Measurements from ENCODE around the gene DDT.
"Not testable (repeated sequence)": the region's sequence is repeated elsewhere in the genome, so short reads cannot be mapped to it uniquely, and the experiment has no call there.

DDT gene

DNA sequence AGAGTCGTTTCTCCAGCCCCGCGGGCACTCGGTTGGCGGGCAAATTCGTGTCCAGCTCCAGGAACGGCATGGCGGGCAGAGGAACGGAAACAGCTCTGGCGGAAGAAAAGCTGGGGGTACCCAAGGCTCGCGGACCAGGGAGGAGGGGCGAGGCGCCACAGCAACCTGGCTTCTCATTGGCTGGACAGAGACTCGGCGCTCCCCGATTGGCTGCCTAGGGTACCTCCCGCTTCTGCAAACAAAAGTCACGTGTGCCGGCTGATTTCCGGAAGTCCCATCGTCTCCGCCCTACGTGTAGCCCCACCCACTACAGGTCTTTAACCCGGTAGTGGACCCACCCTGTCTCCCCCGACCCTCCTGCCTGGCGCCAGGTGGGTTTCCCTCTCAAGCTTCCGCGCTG lies at the start of gene DDT:
Gene DDT (minus strand): TSS at position 97 of the 400 bp plus-strand sequence. CDS start 27 bp downstream, at position 70.
- DNase-seq (ENCODE audit: low read depth) = not testable (repeated sequence)

DNA sequence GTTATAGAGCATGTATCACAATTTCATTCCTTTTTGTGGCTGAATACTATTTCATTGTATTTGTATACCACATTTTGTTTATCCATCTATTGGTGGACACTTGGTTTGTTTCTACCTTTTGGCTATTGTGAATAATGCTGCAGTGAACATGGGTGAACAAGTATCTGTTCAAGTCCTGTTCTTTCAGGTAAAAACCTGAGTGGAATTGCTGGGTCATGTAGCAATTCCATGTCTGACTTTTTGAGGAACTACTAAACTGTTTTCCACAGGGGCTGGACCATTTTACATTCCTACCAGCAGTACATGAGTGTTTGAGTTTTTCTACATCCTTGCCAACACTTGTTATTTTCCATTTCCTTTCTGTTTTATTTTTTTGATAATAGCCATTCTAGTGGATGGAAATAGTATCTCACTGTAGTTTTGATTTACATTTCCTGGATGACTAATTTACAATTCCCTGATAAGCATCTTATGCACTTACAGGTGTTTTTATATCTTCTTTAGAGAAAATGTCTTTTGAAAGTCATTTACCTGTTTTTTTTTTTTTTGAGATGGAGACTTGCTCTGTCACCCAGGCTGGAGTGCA lies 49.1 kb upstream of the DDT start:
- DNase-seq (ENCODE audit: low read depth) = no peak

DNA sequence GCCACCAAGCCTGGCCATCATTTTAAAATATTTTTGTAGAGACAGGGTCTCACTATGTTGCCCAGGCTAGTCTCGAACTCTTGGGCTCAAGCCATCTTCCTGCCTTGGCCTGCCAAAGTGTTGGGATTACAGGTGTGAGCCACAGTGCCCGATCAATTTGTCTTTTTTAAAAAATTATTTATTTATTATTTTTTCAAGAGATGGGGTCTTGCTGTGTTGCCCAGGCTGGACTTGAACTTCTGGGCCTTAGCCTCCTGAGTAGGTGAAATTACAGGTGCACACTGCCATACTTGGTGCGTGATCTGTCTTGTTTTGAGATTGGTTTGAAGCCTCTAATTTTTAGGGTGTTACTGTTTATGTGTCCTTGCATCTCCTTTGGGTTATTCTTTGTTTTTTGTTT lies 47.1 kb upstream of the DDT start:
- no peak for DNase-seq (ENCODE audit: low read depth)

DNA sequence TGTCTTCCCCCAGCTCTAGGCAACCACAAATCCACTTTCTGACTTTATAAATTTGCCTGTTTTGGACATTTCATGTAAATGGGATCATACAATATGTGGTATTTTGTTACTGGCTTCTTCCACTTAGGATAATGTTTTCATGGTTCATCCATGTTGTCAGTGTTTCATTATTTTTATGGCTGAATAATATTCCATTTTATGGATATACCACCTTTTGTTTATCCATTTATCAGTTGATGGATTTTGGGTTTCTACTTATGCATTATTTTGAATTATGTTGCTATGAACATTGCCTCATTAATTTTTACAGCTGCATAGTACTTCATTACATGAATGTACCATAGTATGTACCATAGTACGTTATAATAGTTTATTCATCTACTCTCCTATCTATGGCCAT lies 41.9 kb upstream of the DDT start:
- DNase-seq (ENCODE audit: low read depth) = no peak

DNA sequence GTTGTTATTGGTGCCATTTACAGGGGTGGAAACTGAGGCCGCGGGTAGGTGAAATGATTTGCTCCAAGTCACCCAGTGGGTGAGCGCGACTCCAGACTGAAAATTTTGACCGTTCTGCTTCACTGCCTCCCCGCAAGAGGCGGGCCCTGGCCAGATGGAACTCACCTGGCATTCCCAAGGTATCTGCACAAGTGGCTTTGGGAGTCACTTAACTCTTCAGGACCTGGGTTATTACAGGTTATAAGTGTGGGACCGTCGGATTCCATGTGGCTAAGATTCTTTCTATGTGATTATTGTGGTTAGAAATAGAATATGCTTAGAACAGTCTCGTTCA lies 37.5 kb upstream of the DDT start:
- no peak for DNase-seq (ENCODE audit: low read depth)

DNA sequence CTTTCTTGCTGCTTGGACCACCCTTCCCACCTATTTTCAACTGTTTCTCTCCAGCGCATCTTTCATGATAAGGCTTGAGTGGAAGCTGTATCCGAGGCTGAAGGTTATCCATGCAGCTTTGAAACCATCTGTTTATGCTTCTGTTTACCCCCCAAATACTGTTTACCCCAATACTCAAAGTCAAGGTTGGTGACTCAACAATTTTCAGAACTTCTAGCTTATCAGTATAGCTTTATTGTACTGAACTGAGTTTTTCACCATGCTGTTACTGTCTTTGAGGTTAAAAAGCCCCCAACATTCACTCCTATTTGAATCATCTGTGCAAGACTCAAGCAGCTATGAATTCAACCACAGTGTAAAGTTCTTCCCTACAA lies 35.8 kb upstream of the DDT start:
- DNase-seq (ENCODE audit: low read depth) = no peak

DNA sequence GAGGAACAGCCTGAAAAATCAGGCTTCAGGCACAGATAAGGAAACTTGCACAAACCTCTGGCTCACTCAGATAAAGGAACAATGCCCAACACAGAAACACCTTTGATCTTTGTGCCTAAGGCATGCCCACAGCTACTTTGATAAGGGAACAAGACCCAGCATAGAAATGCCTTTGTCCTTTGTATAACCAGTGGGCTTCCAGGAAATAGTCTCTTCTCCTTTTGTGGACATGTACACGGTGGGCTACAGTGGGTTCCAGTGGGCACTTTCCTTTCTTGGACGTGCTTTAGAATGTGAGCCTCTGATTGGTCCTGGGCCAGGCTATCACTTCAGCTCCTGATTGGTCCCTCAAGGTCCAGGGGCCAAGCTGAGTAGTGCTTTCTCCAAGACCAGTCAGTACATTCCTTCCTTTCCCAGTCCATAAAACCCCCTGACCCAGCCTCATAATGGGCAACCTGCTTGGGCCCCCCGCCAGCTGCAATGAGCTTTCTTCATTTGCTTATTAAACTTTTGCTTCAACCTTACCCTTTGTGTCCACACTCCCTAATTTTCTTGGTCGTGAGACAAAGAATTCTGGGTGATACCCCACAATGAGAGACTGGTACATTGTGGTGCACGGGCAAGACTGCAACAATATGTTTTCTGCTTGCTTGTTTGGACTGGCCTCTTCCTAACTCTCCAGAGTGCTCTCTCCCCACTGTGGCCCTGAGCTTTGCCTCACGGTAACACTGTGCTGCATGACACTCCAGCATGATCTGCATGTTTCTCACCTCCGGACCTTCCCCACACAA lies 35.2 kb upstream of the DDT start:
- no peak for DNase-seq (ENCODE audit: low read depth)

DNA sequence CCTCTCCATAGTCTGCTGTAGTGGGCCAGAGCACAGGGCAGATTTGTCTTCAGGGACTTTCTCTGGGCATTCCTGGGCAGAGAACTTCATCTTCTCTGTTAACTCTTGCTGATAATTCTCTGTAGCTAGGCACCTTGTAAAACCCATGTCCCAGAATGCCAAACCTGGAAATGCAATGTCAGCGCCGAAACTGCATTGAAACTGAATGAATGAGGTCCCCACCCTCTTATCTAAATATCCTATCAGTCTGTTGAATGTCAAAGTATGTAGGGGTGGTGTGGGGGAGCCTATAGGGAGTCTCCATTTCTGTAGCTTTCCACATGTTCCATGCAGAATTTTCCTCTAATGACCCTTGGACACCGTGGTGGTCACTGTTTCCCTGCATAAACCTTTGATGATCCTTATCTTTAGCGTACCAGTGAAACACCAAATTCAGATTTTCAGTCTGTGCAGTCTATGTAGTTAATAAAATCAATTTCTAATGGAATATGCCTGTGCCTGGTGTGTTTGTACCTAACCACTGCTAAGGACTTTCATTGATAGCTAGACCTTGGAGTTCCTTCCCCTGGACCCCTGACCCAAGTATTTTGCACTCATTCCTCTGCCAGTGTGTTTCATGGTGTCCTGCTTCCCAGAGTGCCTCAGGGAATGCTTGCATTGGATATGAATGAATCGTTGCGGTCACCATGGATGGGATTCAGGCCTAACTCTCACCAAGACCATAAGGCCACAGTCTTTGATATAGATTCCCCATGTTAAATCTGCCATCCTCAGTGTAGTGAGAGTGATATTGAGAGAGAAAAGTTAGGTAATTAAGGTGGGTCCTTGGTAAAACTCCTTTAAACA lies 34.4 kb upstream of the DDT start:
- DNase-seq (ENCODE audit: low read depth) = no peak

DNA sequence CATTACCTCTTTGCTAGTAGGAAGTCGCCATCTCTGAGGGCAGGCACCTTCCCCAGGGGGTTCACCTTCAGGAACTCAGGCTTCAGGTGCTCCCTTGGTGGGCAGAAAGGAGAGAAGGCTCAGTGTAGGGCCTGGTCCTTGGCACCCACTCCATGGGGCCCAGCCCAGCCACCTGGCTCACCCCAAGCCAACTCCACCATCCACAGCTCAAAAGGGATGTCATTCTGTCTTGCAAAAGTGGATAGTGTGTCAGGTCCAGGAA lies 33.7 kb upstream of the DDT start:
- no peak for DNase-seq (ENCODE audit: low read depth)

DNA sequence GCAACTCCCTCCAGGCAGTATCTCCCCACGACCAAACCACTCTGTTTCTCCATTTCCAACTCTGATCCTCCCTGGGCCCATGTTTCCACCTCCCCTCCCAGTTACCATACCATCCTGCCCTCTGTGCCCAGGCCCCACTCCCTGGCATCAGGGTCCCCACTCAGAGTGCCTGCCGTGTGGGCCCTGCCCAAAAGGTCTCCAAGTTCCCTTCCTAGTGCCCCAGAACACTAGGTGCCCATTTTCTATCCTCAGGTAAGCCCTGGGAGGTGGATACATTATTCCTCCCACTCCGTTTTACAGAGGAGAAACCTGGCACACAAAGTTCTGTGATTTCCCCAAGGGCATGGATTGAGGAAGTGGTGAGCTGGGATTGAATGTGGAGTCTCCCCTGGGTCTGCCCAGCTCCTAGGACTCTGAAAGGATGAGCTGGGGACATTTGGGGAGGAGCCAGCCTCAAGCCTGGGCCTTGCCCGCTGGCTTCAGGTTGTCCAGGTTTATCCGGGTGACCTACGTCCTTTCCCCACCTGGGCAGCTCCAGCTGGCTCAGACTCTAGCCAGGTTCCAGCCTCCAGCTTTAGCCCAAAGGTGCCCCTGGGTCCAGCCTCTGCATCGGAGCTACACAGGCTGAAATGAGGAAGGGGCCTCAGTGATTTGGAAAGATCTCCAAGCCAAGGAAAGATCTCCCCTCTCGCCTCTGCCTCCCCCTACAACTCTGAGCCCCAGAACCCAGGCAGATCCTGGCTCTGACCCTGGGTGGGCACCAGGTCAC lies 33.2 kb upstream of the DDT start:
- no peak for DNase-seq (ENCODE audit: low read depth)

DNA sequence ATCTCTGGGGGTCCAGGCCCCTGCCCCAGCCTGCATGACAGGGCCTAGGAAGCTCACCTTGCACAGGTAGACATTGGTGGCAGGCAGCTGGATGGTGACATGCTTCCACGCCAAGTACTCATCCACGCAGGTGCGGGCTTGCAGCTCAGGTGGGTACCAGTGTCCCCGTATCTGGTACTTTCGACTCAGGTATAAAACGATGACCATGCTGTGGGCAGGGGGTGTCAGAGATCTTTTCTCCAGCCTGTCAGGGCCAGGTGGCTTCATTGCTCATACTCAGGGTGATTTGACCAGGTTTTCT lies 32.6 kb upstream of the DDT start:
- no peak for DNase-seq (ENCODE audit: low read depth)

DNA sequence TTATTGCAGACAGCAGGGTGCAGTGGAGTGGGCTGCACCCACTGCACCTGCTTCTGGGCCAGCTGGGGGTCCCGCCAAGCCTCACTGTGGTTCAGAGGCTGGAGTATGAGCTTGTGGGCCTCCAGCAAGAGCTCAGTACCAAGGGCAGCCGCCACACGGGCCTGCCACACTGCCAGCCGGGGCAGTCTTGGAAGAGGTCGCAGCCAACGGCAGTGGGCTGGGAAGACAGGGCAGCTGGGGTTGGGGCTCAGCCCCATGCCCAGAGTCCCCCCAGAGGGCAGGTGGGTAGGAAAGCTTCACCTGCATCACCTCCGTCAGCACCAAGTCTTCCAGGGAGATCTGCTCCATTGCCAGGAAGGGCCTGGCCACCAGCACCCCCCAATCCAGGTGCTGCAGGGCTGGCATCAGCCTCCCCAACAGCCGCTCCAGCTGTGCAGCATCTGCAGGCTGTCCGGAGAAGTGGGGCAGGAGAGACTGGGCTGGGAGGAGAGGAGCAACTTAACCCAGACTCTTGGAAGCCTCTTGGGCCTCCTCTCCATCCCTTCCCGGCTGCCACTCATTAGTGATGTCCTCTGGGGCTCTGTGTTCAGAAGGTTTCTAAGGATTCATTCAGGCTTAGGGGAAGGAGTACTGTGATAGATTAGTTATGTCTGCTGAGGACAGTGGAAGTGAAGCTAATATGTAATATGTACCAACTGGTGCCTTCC lies 32.1 kb upstream of the DDT start:
- DNase-seq (ENCODE audit: low read depth) = no peak

DNA sequence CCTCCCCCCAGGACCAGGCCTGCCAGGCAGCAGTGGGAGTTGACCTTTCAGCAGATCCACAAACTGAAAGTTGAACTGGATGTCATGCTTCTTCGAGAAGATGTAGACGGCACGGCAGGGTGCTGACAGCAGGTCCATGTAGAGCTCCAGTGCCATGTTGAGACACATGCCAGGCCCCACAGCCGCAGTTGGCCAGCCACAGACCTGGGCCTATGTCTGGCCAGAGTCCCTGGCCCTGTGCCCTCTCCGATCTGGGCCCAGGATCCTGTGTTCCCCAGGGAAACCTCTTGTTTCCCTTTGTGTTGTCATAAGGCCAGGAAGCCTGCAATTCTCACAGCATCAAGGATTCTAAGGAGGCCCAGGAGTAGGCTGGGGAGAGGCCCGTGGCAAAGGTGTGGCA lies 31.0 kb upstream of the DDT start, which contains the start of gene GSTT4:
Gene GSTT4 (minus strand): TSS at position 253 of the 400 bp plus-strand sequence. CDS start 97 bp downstream, at position 156.
- DNase-seq (ENCODE audit: low read depth) = no peak

DNA sequence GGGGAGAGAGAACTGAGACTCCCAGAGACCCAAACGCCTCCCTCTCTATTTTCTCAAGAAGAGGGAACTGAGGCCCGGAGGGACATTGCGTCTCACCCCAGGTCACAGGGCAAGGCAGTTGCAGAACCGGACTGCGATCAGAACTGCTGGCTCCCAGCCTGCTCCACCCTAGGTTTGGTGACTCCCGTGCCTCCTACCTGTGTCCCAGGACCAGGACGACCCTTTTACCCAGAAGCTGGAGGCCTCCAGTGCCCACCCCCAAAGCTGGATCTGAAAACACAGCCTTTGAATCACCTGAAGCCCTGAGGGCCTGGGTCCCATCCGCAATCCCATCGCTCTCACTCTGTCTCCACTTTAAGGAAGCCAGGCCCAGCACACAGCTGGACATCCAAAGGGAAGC lies 29.6 kb upstream of the DDT start:
- DNase-seq (ENCODE audit: low read depth) = no peak

DNA sequence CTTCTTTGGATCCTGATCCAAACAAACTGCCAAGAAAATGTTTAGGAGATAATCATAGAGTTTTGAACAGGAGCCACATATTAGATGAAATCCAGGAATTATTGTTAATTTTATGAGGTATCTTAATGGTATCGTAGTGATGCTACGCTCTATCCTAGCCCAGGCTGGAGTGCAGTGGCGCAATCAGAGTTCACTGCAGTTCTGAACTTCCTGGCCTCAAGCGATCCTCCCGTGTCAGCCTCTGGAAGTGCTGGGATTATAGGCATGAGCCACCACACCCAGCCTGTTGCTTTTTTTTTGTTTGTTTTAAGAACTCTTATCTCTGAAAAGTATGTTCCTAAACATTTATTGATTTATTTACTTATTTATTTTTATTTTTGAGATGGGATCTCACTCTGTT lies 28.6 kb upstream of the DDT start:
- DNase-seq (ENCODE audit: low read depth) = no peak

DNA sequence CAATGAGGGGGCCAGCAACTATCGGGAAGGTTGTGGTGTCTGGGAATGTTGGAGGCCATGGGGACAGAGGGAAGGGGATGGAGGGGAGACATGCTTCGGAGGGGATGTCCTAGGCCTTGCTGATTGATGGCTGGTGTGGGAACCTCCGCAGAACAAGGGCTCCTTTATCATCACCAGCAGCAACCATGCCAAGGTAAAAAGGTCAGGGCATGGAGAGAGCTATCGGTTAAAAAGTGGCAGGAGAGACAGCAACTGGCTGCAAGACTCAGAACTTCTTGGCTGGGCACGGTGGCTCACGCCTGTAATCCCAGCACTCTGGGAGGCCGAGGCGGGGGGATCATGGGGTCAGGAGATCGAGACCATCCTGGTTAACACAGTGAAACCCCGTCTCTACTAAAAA lies 28.0 kb upstream of the DDT start:
- no peak for DNase-seq (ENCODE audit: low read depth)

DNA sequence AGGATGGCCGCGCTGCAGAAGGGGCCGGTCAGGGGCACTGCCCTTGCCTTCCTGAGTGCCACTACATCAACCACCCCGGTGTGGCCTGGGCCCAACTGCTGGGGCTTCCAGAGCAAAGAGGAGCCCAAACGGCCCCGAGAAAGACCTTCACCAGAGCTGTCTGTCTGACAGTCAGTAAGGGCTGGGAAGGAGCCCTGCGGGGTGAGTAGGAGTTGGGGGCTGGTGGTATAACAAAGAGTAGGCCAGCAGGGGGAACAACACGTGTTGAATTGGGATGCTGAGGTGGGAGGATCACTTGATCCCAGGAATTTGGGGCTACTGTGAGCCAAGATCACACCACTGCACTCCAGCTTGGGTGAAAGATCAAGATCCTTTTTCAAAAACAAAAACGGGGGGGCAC lies 27.1 kb upstream of the DDT start:
- no peak for DNase-seq (ENCODE audit: low read depth)

DNA sequence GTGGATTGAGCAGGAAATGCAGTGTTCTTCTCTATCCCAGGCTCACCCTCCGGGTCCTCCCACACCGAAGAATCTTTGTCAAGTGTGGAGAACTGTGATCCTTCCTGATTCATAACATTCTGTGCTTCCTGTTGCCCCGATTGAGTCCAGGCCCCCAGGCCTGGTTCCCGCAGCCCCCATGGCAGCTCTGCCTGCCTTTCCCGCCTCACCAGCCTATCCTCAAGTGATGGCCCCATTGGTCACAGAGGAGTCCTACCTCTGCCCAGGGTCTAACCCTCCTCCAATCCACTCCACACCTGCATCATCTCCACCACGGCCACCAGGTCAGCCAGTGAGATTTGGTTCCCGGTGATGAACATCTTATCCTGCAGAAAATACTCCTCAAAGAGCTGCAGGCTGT lies 25.5 kb upstream of the DDT start:
- not testable (repeated sequence) for DNase-seq (ENCODE audit: low read depth)

DNA sequence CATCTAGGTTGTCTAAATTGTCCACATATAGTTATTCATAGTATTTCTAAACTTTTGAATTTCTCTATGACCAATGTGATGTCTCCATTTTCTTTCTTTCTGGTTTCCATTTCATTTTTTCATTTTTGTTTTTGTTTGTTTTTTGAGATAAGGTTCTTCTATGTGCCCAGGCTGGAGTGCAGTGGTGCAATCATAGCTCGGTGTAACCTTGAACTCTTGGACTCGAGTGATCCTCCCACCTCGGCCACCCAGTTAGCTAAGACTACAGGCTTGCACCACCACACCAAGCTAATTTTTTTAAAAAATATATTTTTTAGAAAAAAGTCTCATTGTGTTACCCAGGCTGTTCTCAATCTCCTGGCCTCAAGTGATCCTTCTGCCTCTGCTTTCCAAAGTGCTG lies 22.9 kb upstream of the DDT start:
- DNase-seq (ENCODE audit: low read depth) = no peak

DNA sequence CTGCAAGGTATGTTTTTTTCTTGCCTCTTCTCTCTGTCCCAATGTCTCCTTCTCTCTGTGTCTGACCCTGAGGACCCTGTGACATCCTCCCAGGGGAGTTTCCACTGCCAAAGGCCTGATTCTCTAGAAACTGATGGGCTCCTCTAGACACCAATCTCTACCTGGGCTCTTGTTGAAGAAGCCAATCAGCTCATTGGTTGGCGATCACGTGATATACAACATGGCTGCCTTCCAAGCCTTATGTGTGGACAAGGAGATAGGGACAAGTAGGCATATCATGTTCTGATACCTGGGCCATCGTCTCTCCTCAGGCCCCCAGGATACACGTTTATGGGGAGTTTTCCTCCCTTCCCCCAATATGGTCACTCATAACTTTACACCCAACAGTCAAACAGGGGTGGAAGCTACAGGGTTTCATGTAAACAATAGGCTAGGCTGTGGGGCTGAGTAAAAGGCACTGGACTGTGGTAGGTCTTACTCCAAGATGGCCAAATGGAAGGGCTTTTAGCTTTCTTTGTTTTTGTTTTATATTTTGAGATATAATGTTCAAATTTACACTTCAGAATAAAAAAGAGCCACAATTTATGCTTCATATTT lies 19.4 kb upstream of the DDT start:
- not testable (repeated sequence) for DNase-seq (ENCODE audit: low read depth)

DNA sequence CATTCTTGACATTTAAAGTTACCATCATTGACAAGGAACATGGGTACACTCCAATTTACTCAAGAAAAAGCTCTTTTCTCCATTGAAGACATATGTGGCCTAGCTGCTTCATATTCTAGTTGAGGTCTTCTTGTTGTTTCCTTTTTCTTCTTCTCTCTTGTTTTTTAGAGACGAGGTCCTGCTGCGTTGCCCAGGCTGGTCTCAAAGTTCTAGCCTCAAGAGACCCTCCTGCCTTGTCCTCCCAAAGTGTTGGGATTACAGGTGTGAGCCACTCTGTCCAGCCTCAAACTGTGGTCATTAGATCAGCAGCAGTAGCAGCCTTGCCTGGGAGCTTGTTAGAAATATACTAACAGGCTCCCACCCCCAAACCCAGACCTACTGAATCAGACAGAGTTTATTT lies 18.8 kb upstream of the DDT start:
- not testable (repeated sequence) for DNase-seq (ENCODE audit: low read depth)

Data from EH (cell line).